Cardiac fibroblast (primary cell): ENCODE results near the gene SARNP.

Source experiments
- DNase-seq, 2 donors: peaks; one replicate each; pipeline versions ENCODE4 v3.0.0 to v3.0.0-alpha.2; 2010; ENCODE audit warnings: low read depth in 2 of 2
- H3K4me3 ChIP-seq, 2 donors: replicated peaks in 1 of 2; 1 replicate in 1 of 2; 2 replicates in 1 of 2; pipeline ENCODE4 v1.5.1; 2011; ENCODE audit warnings: low read depth in 2 of 2, low read length in 2 of 2, mild to moderate bottlenecking in 2 of 2, moderate library complexity in 1 of 2
- CTCF ChIP-seq: IDR thresholded peaks from one replicate; pipeline ENCODE4 v1.5.1; 2011; ENCODE audit warnings: low read depth, mild to moderate bottlenecking, low read length, inconsistent platforms

SARNP gene

DNA sequence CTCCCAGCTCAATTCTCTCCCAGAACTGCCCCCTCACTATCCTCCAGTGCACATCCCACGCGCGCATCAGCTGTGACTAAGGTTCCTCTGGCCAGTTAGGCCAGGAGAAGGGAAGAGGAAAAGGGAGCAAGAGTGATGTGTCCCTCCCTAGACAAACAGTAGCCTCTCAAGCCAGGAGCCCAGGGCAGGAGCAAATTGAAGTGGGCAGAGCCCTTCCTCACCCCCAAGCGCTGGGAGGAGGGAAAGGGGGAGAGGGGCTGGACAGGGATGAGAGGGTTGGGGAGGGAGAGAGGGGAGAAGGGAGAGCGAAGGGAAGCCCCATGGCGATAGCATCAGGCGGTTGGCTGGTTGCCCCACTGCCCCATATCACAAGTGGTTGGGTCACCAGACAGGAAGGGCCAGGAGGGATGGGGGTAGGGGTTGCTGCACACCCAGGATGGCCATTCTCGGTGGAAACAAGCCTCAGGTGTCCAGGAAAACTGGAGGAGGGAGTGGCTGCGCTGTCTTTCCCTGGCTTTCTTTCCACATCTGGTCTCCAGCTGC, 89.8 kb downstream of the SARNP start:
- no peak for TF ChIP-seq CTCF
- peak overlapping the region; percentile 83 to 94 for H3K4me3 ChIP-seq
- peak; percentile 63 to 74 for DNase-seq

GRCh38 chr12:55726971-55727370, 90.6 kb downstream of the SARNP start:
- TF ChIP-seq CTCF, result no peak
- no peak for DNase-seq

GRCh38 chr12:55725556-55725955, 92.0 kb downstream of the SARNP start:
- H3K4me3 ChIP-seq, result no peak overlapping the region
- no peak for DNase-seq
- TF ChIP-seq CTCF, result no peak

More at GRCh38 chr12:55726971-55727370, 90.6 kb downstream of the SARNP start:
- peak overlapping the region; percentile 83 to 94 for H3K4me3 ChIP-seq

DNA sequence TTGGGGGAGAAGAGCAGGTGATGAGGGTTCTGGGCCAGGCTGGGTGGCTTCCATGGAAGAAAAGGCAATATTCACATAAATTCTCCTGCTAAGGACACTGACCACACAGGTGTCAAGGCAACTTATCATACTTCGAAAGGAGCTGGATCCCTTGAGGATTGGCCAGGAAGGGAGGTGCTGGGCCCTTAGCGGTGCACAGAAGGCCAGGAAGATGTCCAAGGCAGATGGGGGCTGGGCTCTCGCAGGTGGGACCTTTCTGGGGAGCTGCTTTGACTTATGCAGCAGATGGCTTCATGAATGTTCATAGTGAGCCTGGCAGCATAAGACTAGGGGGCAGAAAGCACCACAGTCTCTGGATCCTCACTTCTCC, 92.6 kb downstream of the SARNP start:
- no peak for DNase-seq
- H3K4me3 ChIP-seq, result no peak overlapping the region
- TF ChIP-seq CTCF, result no peak

GRCh38 chr12:55724226-55724939, 93.1 kb downstream of the SARNP start:
- TF ChIP-seq CTCF, result peak; percentile 72
- H3K4me3 ChIP-seq, result no peak overlapping the region
- DNase-seq, result peak; percentile 77 to 81

DNA sequence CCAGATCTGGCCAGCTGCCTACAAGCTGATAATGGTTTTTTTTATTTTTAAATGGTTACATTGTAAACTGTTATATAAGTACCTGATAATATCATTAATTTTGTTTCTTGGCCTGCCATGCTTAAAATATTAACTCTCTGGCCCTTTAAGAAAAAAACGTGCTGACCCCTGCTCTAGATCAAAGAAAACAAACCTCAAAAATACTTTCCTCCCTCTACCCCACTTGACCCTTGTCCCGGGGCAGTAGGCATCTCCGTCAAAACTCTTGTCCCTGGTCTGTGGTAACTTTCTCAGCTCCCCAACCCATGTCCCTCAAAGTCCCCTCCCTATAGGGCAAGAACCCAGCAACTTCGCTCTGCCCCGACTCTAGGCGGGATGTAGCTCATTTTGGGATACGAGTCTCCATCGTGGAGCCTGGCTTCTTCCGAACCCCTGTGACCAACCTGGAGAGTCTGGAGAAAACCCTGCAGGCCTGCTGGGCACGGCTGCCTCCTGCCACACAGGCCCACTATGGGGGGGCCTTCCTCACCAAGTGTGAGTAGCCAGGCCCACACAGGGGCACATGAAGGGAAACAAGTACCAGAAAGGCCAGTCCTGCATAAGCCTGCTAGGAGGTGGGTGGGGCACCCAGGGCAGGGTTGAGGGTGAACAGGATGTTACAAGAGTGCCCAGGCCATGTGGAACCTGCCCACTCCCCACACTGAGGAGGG, 93.9 kb downstream of the SARNP start:
- no peak for DNase-seq
- H3K4me3 ChIP-seq, result no peak overlapping the region
- no peak for TF ChIP-seq CTCF
